Activated CD4-positive, alpha-beta T cell treated with anti-CD3 and anti-CD28 coated beads, Interleukin-2, amount 50 U/mL, for 16 hours (primary cell): ENCODE data around the gene SLC6A13.

ENCODE experiments used
- DNase-seq: peaks from one replicate; pipeline ENCODE4 v3.0.0-alpha.2; 2020

The SLC6A13 gene

GRCh38 chr12:176321-177181 lies 86.1 kb downstream of the SLC6A13 start:
- DNase-seq, result no peak

GRCh38 chr12:175759-176158 lies 86.9 kb downstream of the SLC6A13 start:
- no peak for DNase-seq

- no peak for DNase-seq
These were observed 87.4 kb downstream of the SLC6A13 start for GRCh38 chr12:175250-175649.

GRCh38 chr12:174596-174995 lies 88.0 kb downstream of the SLC6A13 start:
- DNase-seq, result no peak

DNA sequence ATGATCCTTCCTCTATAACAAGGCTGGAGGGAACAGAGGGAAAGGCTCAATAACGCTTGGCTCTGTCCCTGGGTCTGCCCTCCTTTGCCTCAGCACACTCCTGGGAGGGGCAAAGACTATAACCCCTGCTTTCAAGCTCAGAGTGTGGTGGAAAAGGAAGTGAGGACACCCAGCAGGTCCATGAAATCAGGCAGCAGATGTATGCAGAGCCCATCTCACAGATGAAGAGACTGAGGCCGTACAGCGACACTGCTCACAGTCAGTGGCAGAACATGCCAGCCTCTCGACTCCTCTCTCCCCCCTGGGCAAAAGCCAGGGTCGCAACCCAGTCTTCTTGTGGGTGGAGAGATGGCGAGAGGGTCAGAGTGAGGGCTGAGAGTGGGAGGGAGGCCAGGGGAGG lies 88.5 kb downstream of the SLC6A13 start:
- no peak for DNase-seq

- no peak for DNase-seq
These were observed 89.9 kb downstream of the SLC6A13 start for GRCh38 chr12:172732-173161.

GRCh38 chr12:171743-172676 lies 90.6 kb downstream of the SLC6A13 start:
- DNase-seq, result no peak

DNA sequence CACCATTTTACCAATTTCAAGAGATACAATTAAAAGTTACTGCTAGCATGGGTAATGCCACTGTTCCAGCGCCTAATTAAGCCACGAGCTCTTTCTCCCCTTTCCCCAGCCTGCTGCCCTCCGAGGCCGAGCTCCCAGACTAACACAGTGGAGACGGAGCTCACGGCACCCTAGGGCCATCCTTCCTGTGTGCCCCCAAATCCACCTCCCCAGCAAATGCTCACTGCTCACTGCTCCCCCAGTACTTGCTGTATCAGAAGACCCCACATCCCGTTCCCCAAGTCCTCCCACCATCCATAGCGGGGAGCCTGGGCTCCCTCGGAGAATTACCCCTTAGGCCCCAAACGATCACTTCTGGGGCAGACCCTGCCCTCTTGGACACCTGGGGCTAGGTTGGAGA lies 91.4 kb downstream of the SLC6A13 start:
- DNase-seq, result no peak
